ENCODE results near the gene TIMM17A.

- TF ChIP-seq CTCF (IDR thresholded peaks at IDR 0.05) (no peak), POLR2A (IDR thresholded peaks at IDR 0.05) (no peak), EP300 (IDR thresholded peaks at IDR 0.05) (no peak)
These were observed 49.4 kb downstream of the TIMM17A start for GRCh38 chr1:202004711-202005110.

Measured in ovary (tissue), 3 donors.